Tibial nerve (tissue), 4 donors: ENCODE data around the gene TMEM198. TPM values are rescaled to one million over a fixed set of nuclear protein-coding genes. Genes with fewer than 3 reads are reported as not detected.

ENCODE experiments used
- DNase-seq, 2 donors: peaks; one replicate each; pipeline ENCODE4 v3.0.0-alpha.2; 2019; ENCODE audit warnings: low spot score in 2 of 2
- H3K27ac ChIP-seq, 4 donors: fragments of 200-600 bp; sonication (generic) in 3 of 4; one replicate each; pipeline ENCODE4 v1.5.1; 2017 to 2019; ENCODE audit warnings: mild to moderate bottlenecking in 1 of 4
- H3K27me3 ChIP-seq, 2 donors: fragments of 200-600 bp; sonication (generic) in 1 of 2; one replicate each; pipeline versions ENCODE4 v1.5.1 to v1.6.0; 2017 to 2019
- H3K36me3 ChIP-seq, 3 donors: fragments of 200-600 bp; sonication (generic); one replicate each; pipeline ENCODE4 v1.5.1; 2018 to 2019
- H3K4me1 ChIP-seq, 4 donors: fragments of 200-600 bp; sonication (generic) in 3 of 4; one replicate each; pipeline ENCODE4 v1.5.1; 2017 to 2019
- H3K4me3 ChIP-seq, 4 donors: fragments of 200-600 bp; sonication (generic) in 3 of 4; one replicate each; pipeline ENCODE4 v1.5.1; 2017 to 2019; ENCODE audit warnings: mild to moderate bottlenecking in 1 of 4, moderate library complexity in 1 of 4
- H3K9me3 ChIP-seq, 4 donors: fragments of 200-600 bp; sonication (generic) in 3 of 4; one replicate each; pipeline ENCODE4 v1.5.1; 2017 to 2019
- EP300 ChIP-seq, 2 donors: sonication (generic); formaldehyde crosslinking; IDR thresholded peaks; one replicate each; pipeline ENCODE4 v1.6.1; 2017; ENCODE audit warnings: antibody characterized with exemption in 2 of 2, mild to moderate bottlenecking in 1 of 2
- POLR2A ChIP-seq, 2 donors: fragments of 450-650 bp; IDR thresholded peaks; one replicate each; pipeline ENCODE4 v1.6.1; 2017; ENCODE audit warnings: antibody characterized with exemption in 2 of 2, mild to moderate bottlenecking in 2 of 2, moderate library complexity in 2 of 2
- WGBS, 2 donors: methylation state at CpG; one replicate each; pipeline ENCODE4 v1.1.5; 2018; 5-methylcytosine and 5-hydroxymethylcytosine counted together
- total RNA-seq, 4 donors: library from RNA; depleted of rRNA; stranded (reverse); fragments of >200 nt; gene quantifications; one replicate each; pipeline ENCODE4 v1.1.0, GENCODE V29; 2016
- TF ChIP-seq, protein P1 (sequence below), 5 experiments: fragments of 200-600 bp in 3 of 5; fragments of 450-650 bp in 2 of 5; sonication (generic) in 3 of 5; IDR thresholded peaks; one replicate each; pipeline ENCODE4 v1.5.1; 2016 to 2019; ENCODE audit warnings: antibody characterized with exemption in 5 of 5, mild to moderate bottlenecking in 3 of 5, moderate library complexity in 2 of 5

TMEM198 gene
- total RNA-seq, 4 donors from 2014 or later = 1.6 to 2.4 (median 1.9) TPM

DNA sequence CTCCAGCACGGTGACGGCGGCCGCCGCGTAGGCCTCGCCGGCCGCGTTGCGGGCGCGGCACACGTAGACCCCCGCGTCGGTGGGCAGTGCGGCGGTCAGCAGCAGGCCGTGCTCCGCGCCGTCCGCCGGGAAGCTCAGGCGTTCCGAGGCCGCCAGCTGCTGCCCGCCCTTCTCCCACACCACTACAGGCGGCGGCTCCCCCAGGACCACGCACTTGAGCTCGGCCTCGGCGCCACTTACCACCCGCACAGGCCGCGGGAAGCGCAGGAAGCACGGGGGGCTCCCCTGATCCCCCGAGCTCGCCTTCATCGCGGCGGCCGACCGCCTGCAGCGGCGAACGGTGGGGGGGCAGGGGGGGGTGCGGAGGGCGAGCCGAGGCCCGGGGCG, 27.1 kb downstream of the TMEM198 start:
- no CpG with 5 or more reads among the region's 55 CpGs for WGBS, 2 donors
- Histone ChIP-seq H3K4me1 (peaks cover 0 to 20% (median 3%) of the 10 kb centered on the region in 4 donors), H3K9me3 (no peaks in the 10 kb centered on the region), H3K36me3 (peaks cover 0 to 24% (median 0%) of the 10 kb centered on the region in 3 donors), H3K27ac (peak overlapping the region; percentile 73 to 92 (median 82)), H3K27me3 (peaks cover 0 to 5% of the 10 kb centered on the region in 2 donors), H3K4me3 (peak overlapping the region; percentile 59 to 94 (median 68))
- no peak for TF ChIP-seq EP300 (IDR thresholded peaks at IDR 0.05)
- TF ChIP-seq, protein P1, sequence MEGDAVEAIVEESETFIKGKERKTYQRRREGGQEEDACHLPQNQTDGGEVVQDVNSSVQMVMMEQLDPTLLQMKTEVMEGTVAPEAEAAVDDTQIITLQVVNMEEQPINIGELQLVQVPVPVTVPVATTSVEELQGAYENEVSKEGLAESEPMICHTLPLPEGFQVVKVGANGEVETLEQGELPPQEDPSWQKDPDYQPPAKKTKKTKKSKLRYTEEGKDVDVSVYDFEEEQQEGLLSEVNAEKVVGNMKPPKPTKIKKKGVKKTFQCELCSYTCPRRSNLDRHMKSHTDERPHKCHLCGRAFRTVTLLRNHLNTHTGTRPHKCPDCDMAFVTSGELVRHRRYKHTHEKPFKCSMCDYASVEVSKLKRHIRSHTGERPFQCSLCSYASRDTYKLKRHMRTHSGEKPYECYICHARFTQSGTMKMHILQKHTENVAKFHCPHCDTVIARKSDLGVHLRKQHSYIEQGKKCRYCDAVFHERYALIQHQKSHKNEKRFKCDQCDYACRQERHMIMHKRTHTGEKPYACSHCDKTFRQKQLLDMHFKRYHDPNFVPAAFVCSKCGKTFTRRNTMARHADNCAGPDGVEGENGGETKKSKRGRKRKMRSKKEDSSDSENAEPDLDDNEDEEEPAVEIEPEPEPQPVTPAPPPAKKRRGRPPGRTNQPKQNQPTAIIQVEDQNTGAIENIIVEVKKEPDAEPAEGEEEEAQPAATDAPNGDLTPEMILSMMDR (IDR thresholded peaks at IDR 0.05) = no peak
- TF ChIP-seq POLR2A (IDR thresholded peaks at IDR 0.05) = no peak
- DNase-seq = no peak

DNA sequence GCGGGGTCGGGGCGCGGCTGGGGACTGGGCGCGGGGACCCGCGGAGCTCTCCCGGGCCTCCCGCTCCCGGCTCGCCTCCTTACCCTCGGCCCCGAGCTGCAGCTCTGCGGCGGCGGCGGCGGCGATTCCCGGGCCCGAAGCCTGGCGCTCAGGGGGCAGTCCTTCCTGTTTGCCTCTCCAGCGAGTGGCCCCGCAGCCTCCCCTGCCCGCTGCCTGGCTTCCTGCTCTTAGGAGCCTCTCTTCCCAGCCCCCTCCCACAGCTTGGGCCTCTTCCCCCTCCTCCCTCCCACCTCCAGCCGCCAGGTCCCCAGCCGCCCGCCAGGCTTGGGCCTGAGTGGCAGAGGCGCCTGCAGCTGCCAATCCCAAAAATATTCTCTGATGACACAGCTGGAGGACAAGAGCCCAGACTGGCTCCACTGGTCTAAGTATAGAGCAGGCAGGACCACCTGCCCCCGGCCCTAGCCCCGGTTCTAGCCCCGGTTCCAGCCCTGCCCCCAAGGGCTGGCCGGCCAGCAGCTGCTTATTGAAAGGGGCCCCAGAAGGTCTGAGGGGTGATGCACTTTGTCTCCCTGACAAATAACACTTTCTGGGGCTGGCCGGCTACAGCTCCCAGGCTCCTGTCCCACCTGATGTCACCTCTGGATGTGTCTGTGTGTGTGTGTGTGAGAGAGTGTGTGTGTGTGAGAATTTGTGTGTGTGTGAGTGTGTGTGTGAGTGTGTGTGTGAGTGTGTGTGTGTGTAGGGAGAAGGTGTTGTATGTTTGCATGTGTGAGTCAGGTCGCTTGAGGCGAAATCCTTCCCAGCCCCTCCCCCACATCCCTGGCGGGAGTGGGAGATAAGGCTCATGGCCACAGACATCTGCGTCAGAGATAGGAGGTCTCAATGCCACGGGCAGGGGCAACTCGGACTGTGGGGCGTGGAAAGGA, 27.7 kb downstream of the TMEM198 start, which contains the start of gene OBSL1:
OBSL1 (minus strand) TSS at position 229 of the 926 bp plus-strand sequence. CDS start 307 bp downstream, outside the sequence.
- Histone ChIP-seq H3K36me3 (peaks cover 0 to 18% (median 0%) of the 10 kb centered on the region in 3 donors), H3K9me3 (no peaks in the 10 kb centered on the region), H3K27ac (peak within 1 kb of the TSS; percentile 73 to 92 (median 82)), H3K4me1 (peaks cover 0 to 20% (median 3%) of the 10 kb centered on the region in 4 donors), H3K27me3 (peaks cover 0 to 11% of the 10 kb centered on the region in 2 donors), H3K4me3 (peak within 1 kb of the TSS; percentile 59 to 94 (median 68))
- TF ChIP-seq POLR2A (IDR thresholded peaks at IDR 0.05) (no peak), EP300 (IDR thresholded peaks at IDR 0.05) (no peak)
- TF ChIP-seq, protein P1 (IDR thresholded peaks at IDR 0.05) = no peak
- DNase-seq = peak in 1 of 2 donors; percentile 23
- 17 to 18% methylated on average over 25 to 27 of the region's 42 CpGs for WGBS, 2 donors

DNA sequence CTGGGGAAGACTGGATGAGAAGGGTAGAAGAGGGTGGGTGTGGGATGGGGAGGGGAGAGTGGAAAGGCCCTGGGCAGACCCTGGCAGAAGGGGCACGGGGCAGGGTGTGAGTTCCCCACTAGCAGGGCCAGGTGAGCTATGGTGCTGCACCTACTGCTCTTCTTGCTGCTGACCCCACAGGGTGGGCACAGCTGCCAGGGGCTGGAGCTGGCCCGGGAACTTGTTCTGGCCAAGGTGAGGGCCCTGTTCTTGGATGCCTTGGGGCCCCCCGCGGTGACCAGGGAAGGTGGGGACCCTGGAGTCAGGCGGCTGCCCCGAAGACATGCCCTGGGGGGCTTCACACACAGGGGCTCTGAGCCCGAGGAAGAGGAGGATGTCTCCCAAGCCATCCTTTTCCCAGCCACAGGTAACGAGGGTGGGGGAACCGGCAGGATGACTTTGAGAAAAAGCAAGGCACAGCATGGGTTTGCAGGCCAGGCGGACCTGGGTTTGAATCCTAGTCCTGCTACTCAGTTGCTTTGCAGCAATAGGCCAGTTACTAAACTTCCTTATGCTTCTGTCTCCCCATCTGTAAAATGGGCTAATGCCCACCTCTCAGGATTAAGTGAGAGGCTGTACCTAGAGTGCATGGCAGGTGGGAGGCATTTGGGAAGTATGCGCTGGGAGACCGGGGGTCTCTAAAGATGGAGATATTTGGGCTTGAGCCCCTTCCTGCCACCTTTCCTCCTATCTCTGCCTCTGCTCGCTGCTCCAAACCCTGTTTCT, 28.6 kb downstream of the TMEM198 start, which contains the start of gene INHA:
INHA (plus strand) TSS at position 74 of the 765 bp plus-strand sequence; CDS start at position 139, 65 bp downstream.
- Histone ChIP-seq H3K4me1 (peaks cover 0 to 24% (median 3%) of the 10 kb centered on the region in 4 donors), H3K27ac (peak within 1 kb of the TSS; percentile 73 to 92 (median 82)), H3K4me3 (peak within 1 kb of the TSS; percentile 59 to 94 (median 68)), H3K27me3 (peaks cover 0 to 19% of the 10 kb centered on the region in 2 donors), H3K9me3 (no peaks in the 10 kb centered on the region), H3K36me3 (peaks cover 0 to 9% (median 0%) of the 10 kb centered on the region in 3 donors)
- TF ChIP-seq POLR2A (IDR thresholded peaks at IDR 0.05) (no peak), EP300 (IDR thresholded peaks at IDR 0.05) (no peak)
- TF ChIP-seq, protein P1 (IDR thresholded peaks at IDR 0.05) = no peak
- DNase-seq = no peak
- WGBS, 2 donors = 92 to 93% methylated on average over 12 to 13 of the region's 13 CpGs

DNA sequence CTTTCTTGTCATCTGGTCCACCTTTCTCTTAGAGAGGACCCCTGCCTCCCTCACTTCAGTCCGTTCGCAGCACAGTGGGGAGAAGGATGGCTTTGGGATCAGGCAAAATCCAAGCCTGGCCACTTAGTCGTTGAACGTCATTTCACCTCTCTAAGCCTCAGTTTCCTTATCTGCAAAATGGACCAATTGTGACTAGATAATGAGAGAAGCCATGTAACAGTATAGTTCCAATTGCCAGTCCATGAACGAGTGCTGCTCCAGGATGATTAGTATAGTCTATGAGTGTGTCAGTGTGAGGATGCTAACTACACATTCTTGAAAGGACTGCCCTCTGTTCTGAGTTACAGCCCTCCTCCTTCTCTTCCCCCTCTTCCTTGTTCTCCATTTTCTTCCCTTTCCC, 29.3 kb downstream of the TMEM198 start:
- TF ChIP-seq EP300 (IDR thresholded peaks at IDR 0.05) = no peak
- no peak for TF ChIP-seq POLR2A (IDR thresholded peaks at IDR 0.05)
- TF ChIP-seq, protein P1 (IDR thresholded peaks at IDR 0.05) = no peak
- no peak for DNase-seq
- 82 to 84% methylated on average over 5 of the region's 5 CpGs for WGBS, 2 donors

More for the DNA sequence above, 29.3 kb downstream of the TMEM198 start:
- H3K36me3 ChIP-seq = peaks cover 0 to 2% (median 0%) of the 10 kb centered on the region in 3 donors
- H3K4me1 ChIP-seq = peaks cover 0 to 24% (median 3%) of the 10 kb centered on the region in 4 donors
- H3K9me3 ChIP-seq = no peaks in the 10 kb centered on the region
- H3K27me3 ChIP-seq = peaks cover 0 to 22% of the 10 kb centered on the region in 2 donors
- no peak overlapping the region for H3K4me3 ChIP-seq
- no peak overlapping the region for H3K27ac ChIP-seq
